GM12878 (cell line): ENCODE results near the gene ASTN1. TPM values are rescaled to one million over a fixed set of nuclear protein-coding genes. Genes with fewer than 3 reads are reported as not detected.

Source experiments
- ATAC-seq: fragments of 200-7000 bp; cut with Tn5 transposase; 3 replicates; pipeline ENCODE4 v1.9.1; 2020; ENCODE audit warnings: mild to moderate bottlenecking, moderate library complexity
- BruUV-seq: library from RNA; stranded (reverse); fragments of 400-500 nt; replicated peaks from 2 replicates; lab custom pipeline; 2021; lab: Mats Ljungman, UMichigan
- CTCF ChIA-PET: fragments of 300-600 bp; sonication (Branson Sonifier 250); formaldehyde crosslinking; extraction: SDS; loops from one replicate; lab custom pipeline; 2021; ENCODE audit warnings: inconsistent platforms; lab: Yijun Ruan, JAX
- POLR2A ChIA-PET: fragments of 350-600 bp; formaldehyde crosslinking; extraction: SDS; loops from one replicate; lab custom pipeline; 2021; ENCODE audit warnings: inconsistent platforms; lab: Charles Lee
- RAD21 ChIA-PET: fragments of 300-600 bp; sonication (Branson Sonifier 250); formaldehyde crosslinking; loops from one replicate; lab custom pipeline; 2023; ENCODE audit warnings: antibody characterized with exemption; ENCODE audit not compliant: unreplicated experiment; lab: Charles Lee
- SMC1A ChIA-PET: fragments of 300-600 bp; sonication (Branson Sonifier 250); formaldehyde crosslinking; loops from one replicate; lab custom pipeline; 2023; ENCODE audit not compliant: unreplicated experiment, uncharacterized antibody; lab: Charles Lee
- DNase-seq: peaks from one replicate; pipeline ENCODE4 v3.0.0-alpha.2; 2011; ENCODE audit warnings: low read depth, low spot score
- FAIRE-seq: peaks from 3 replicates; lab custom pipeline; 2011; peaks lifted over from hg19 to GRCh38; lab: Jason Lieb, UNC
- H2AFZ ChIP-seq: 2 replicates; pipeline ENCODE4 v1.6.0; 2011; ENCODE audit warnings: low read depth, low read length, control low read depth; ENCODE audit not compliant: control insufficient read depth
- H3K27ac ChIP-seq: 2 replicates; pipeline ENCODE4 v1.5.1; 2011; ENCODE audit warnings: control low read depth; ENCODE audit not compliant: control insufficient read depth, insufficient read depth
- H3K27me3 ChIP-seq, 2 experiments: replicated peaks in 1 of 2; 2 replicates each; pipeline versions ENCODE4 v1.6.0 to v1.6.1; 2011; ENCODE audit warnings: low read length in 1 of 2; ENCODE audit not compliant: control insufficient read depth in 2 of 2, insufficient read depth in 2 of 2
- H3K36me3 ChIP-seq, 2 experiments: 2 replicates each; pipeline ENCODE4 v1.5.1; 2011; ENCODE audit warnings: low read length in 1 of 2; ENCODE audit not compliant: control insufficient read depth in 2 of 2, insufficient read depth in 2 of 2
- H3K4me1 ChIP-seq: 2 replicates; pipeline ENCODE4 v1.6.1; 2011; ENCODE audit warnings: mild to moderate bottlenecking, low read length, moderate library complexity, mixed read lengths; ENCODE audit not compliant: control insufficient read depth, insufficient read depth
- H3K4me2 ChIP-seq: 2 replicates; pipeline ENCODE4 v1.6.0; 2011; ENCODE audit warnings: control low read depth; ENCODE audit not compliant: control insufficient read depth, insufficient read depth
- H3K4me3 ChIP-seq: fragments of 200-600 bp; sonication (generic); 2 replicates; pipeline ENCODE4 v1.5.1; 2016
- H3K79me2 ChIP-seq: 2 replicates; pipeline ENCODE4 v1.6.0; 2011; ENCODE audit warnings: low read length; ENCODE audit not compliant: control insufficient read depth, insufficient read depth
- H3K9ac ChIP-seq: 2 replicates; pipeline ENCODE4 v1.8.0; 2011; ENCODE audit warnings: low read length, control low read depth, mixed read lengths; ENCODE audit not compliant: control insufficient read depth, insufficient read depth
- H3K9me3 ChIP-seq: replicated peaks from 3 replicates; pipeline ENCODE4 v1.5.1; 2011; ENCODE audit warnings: mild to moderate bottlenecking, low read length; ENCODE audit not compliant: control insufficient read depth, insufficient read depth
- H4K20me1 ChIP-seq: 2 replicates; pipeline ENCODE4 v1.6.0; 2011; ENCODE audit not compliant: control insufficient read depth, insufficient read depth
- ATF3 ChIP-seq: IDR thresholded peaks from 2 replicates; pipeline ENCODE4 v1.6.1; 2011; ENCODE audit warnings: low read depth, mild to moderate bottlenecking, low read length, moderate library complexity, borderline replicate concordance; ENCODE audit errors: extremely low read depth
- CBX5 ChIP-seq: sonication (generic); IDR thresholded peaks from 2 replicates; pipeline ENCODE4 v1.6.1; 2016; ENCODE audit warnings: low read depth, moderate library complexity, mild to moderate bottlenecking, inconsistent platforms
- E2F4 ChIP-seq: IDR thresholded peaks from 2 replicates; pipeline ENCODE4 v1.6.1; 2012; ENCODE audit warnings: low read depth, low read length, improper control_type of control experiment
- EZH2 ChIP-seq: IDR thresholded peaks from 2 replicates; pipeline ENCODE4 v1.6.1; 2012; ENCODE audit warnings: low read depth, mild to moderate bottlenecking, control low read depth, inconsistent platforms, low read length, borderline replicate concordance; ENCODE audit not compliant: control insufficient read depth
- MYC ChIP-seq: IDR thresholded peaks from 2 replicates; pipeline ENCODE4 v1.6.1; 2011; ENCODE audit warnings: mild to moderate bottlenecking, low read length, moderate library complexity, inconsistent platforms; ENCODE audit not compliant: insufficient read depth, insufficient replicate concordance, insufficient read length, severe bottlenecking
- PML ChIP-seq: IDR thresholded peaks from 2 replicates; pipeline ENCODE4 v1.6.1; 2012; ENCODE audit warnings: low read length, inconsistent platforms
- RAD21 ChIP-seq: IDR thresholded peaks from 2 replicates; pipeline ENCODE4 v1.6.1; 2011; ENCODE audit warnings: mild to moderate bottlenecking, low read depth, low read length, moderate library complexity; ENCODE audit not compliant: insufficient read depth
- SIN3A ChIP-seq: IDR thresholded peaks from 2 replicates; pipeline ENCODE4 v1.6.1; 2012; ENCODE audit warnings: low read depth, low read length, improper control_type of control experiment
- SPI1 ChIP-seq: IDR thresholded peaks from 2 replicates; pipeline ENCODE4 v1.6.1; 2011; ENCODE audit warnings: low read depth, mild to moderate bottlenecking, low read length, moderate library complexity, borderline replicate concordance; ENCODE audit not compliant: insufficient read depth
- STAT1 ChIP-seq: fragments of 450-650 bp; conservative IDR thresholded peaks from 2 replicates; pipeline ENCODE4 v1.6.1; 2014; ENCODE audit warnings: antibody characterized with exemption, mild to moderate bottlenecking
- USF1 ChIP-seq: IDR thresholded peaks from 2 replicates; pipeline ENCODE4 v1.6.1; 2011; ENCODE audit warnings: borderline replicate concordance, low read depth, mild to moderate bottlenecking, moderate library complexity, mixed read lengths, low read length; ENCODE audit not compliant: insufficient read depth; ENCODE audit errors: extremely low read length
- WRNIP1 ChIP-seq: IDR thresholded peaks from 2 replicates; pipeline ENCODE4 v1.6.1; 2011; ENCODE audit warnings: low read depth, low read length, improper control_type of control experiment, borderline replicate concordance
- ZBTB4 ChIP-seq: fragments of 450-650 bp; formaldehyde crosslinking; IDR thresholded peaks from 2 replicates; pipeline ENCODE4 v1.4.0; 2022; ENCODE audit warnings: mild to moderate bottlenecking, moderate library complexity
- ZBTB40 ChIP-seq: fragments of 450-650 bp; IDR thresholded peaks from 2 replicates; pipeline ENCODE4 v1.6.1; 2016; ENCODE audit warnings: mild to moderate bottlenecking, moderate library complexity, borderline replicate concordance
- WGBS: methylation state at CpG from one replicate; pipeline ENCODE4 v1.1.6; 2016; ENCODE audit warnings: low lambda C conversion rate; ENCODE audit not compliant: insufficient replicate concordance, insufficient coverage; ENCODE audit errors: missing lambda C conversion rate; 5-methylcytosine and 5-hydroxymethylcytosine counted together
- in situ Hi-C: fragments of 300-500 bp; cut with MboI; formaldehyde crosslinking; loops from 9 replicates; pipeline ENCODE4 v1.14.3; 2018; ENCODE audit warnings: mixed read lengths
- intact Hi-C: fragments of 100-400 bp; cut with micrococcal nuclease; formaldehyde crosslinking; loops from one replicate; pipeline ENCODE4 v1.14.2; 2022; ENCODE audit not compliant: unreplicated experiment
- polyA plus RNA-seq, 11 experiments: library from polyadenylated mRNA; depleted of rRNA in 4 of 11; unstranded in 6 of 11; stranded (reverse) in 5 of 11; fragments of >200 nt; fragmentation: Nextera tagmentation in 4 of 11; fragmentation: Illumina TruSeq in 1 of 11; extraction: Ambion mirVana in 4 of 11; extraction: Trizol in 1 of 11; gene quantifications; 1 replicate in 1 of 11; 2 replicates in 10 of 11; pipeline versions ENCODE4 v1.2.1 to v1.2.3, GENCODE V29; 2011 to 2016; ENCODE audit warnings: inconsistent platforms in 2 of 11, missing spikeins in 2 of 11, low read depth in 1 of 11
- total RNA-seq, 4 experiments: library from RNA; depleted of rRNA in 3 of 4; stranded (reverse); fragments of >200 nt in 3 of 4; fragmentation: Illumina TruSeq in 1 of 4; extraction: Trizol in 1 of 4; gene quantifications; 2 replicates each; pipeline versions ENCODE4 v1.2.1 to v1.2.3, GENCODE V29; 2013 to 2021

Gene ASTN1
- total and polyA plus RNA-seq, 10 of the 15 experiments (the other 5 are each of a cell fraction or from before 2014, with no cell fraction given), result 0.04 TPM; not detected in 9

- Histone ChIP-seq H3K4me1 (no peaks in the 10 kb centered on the region), H3K27me3 (no peaks in the 10 kb centered on the region), H3K27ac (no peak overlapping the region), H3K4me2 (no peak overlapping the region), H4K20me1 (no peaks in the 10 kb centered on the region), H3K36me3 (no peaks in the 10 kb centered on the region), H3K4me3 (no peak overlapping the region), H3K9ac (no peak overlapping the region), H3K79me2 (no peaks in the 10 kb centered on the region), H2AFZ (no peak overlapping the region), H3K9me3 (no peaks in the 10 kb centered on the region)
- no TSS peak for BruUV-seq
- ChIA-PET CTCF (no interaction called here), RAD21 (no interaction called here), SMC1A (no interaction called here), POLR2A (no interaction called here)
- ATAC-seq (no peak), DNase-seq (no peak), FAIRE-seq (no peak)
- 0% methylated on average over 4 of the region's 4 CpGs for WGBS
- in situ Hi-C loops (no loop called here), intact Hi-C loops (no loop called here)
- TF ChIP-seq ATF3 (no peak), RAD21 (no peak), MYC (no peak), SPI1 (no peak), STAT1 (no peak), ZBTB40 (no peak), PML (no peak), USF1 (no peak), ZBTB4 (CRISPR knock-in tag) (no peak), EZH2 (no peak), CBX5 (no peak), SIN3A (no peak), WRNIP1 (no peak), E2F4 (no peak)
Observed at GRCh38 chr1:177135250-177135649, 29.3 kb downstream of the ASTN1 start.
